Activated CD8-positive, alpha-beta T cell treated with anti-CD3 and anti-CD28 coated beads for 36 hours (primary cell): Measurements from ENCODE around the gene LELP1. TPM values are rescaled to one million over a fixed set of nuclear protein-coding genes. Genes with fewer than 3 reads are reported as not detected.

Experiments used
- ATAC-seq: fragments of 200-7000 bp; cut with Tn5 transposase; one replicate; pipeline ENCODE4 v1.10.0; 2021; ENCODE audit warnings: mild to moderate bottlenecking, moderate library complexity
- CTCF ChIA-PET: fragments of 350-600 bp; sonication (Branson Sonifier 250); formaldehyde crosslinking; loops from one replicate; lab custom pipeline; 2021; ENCODE audit warnings: antibody characterized with exemption; lab: Charles Lee
- POLR2A ChIA-PET: fragments of 350-600 bp; sonication (Branson Sonifier 250); formaldehyde crosslinking; loops from one replicate; lab custom pipeline; 2021; ENCODE audit warnings: antibody characterized with exemption; lab: Charles Lee
- DNase-seq: peaks from one replicate; pipeline ENCODE4 v3.0.0-alpha.2; 2020
- H3K27ac Mint-ChIP-seq: one replicate; pipeline ENCODE4 v1.8.0; 2021; ENCODE audit warnings: mild to moderate bottlenecking, mixed read lengths
- H3K27me3 Mint-ChIP-seq: one replicate; pipeline ENCODE4 v1.8.0; 2021; ENCODE audit warnings: mixed read lengths
- H3K36me3 Mint-ChIP-seq: one replicate; pipeline ENCODE4 v1.8.0; 2021; ENCODE audit warnings: low read depth, mixed read lengths
- H3K4me1 Mint-ChIP-seq: one replicate; pipeline ENCODE4 v1.8.0; 2021; ENCODE audit warnings: low read depth, mixed read lengths
- H3K4me3 Mint-ChIP-seq: one replicate; pipeline ENCODE4 v1.8.0; 2021; ENCODE audit warnings: mild to moderate bottlenecking, moderate library complexity, mixed read lengths
- H3K9me3 Mint-ChIP-seq: one replicate; pipeline ENCODE4 v1.8.0; 2021; ENCODE audit warnings: mixed read lengths
- intact Hi-C: fragments of 100-400 bp; cut with micrococcal nuclease; formaldehyde crosslinking; loops from one replicate; pipeline ENCODE4 v1.10.0; 2022
- total RNA-seq, 2 experiments: library from RNA; stranded (reverse); gene quantifications; one replicate each; pipeline ENCODE4 v1.2.3, GENCODE V29; 2021
- TF ChIP-seq, protein P1 (sequence below): fragments of 200-600 bp; IDR thresholded peaks from one replicate; pipeline ENCODE4 v1.8.0; 2022; ENCODE audit warnings: antibody characterized with exemption, mild to moderate bottlenecking

The LELP1 gene
- total RNA-seq, 2 experiments from 2014 or later, result not detected

DNA sequence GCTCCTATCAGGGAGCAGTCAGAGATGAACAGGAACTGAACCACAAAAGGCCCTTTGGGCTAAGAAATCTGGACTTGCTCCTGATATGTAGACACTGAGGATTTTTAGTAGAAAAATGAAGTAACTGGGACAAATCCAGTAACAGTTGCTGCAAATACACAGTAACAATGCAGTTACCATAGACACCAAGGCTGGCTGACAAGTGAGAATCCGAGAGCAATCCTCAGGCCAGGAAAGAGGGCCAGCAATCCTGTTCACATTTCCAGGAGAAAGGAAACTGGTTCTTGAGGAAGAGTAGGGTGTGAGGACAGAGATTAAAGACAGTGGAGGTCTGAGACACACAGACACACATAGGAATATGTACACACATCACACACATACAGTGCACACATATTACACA, 46.9 kb downstream of the LELP1 start:
- Mint-ChIP-seq H3K4me1 (no peaks in the 10 kb centered on the region), H3K36me3 (no peaks in the 10 kb centered on the region), H3K27me3 (peaks cover 35% of the 10 kb centered on the region), H3K27ac (no peak overlapping the region), H3K9me3 (no peaks in the 10 kb centered on the region), H3K4me3 (no peak overlapping the region)
- ATAC-seq, result no peak
- DNase-seq, result no peak
- CTCF ChIA-PET, result no interaction called here
- POLR2A ChIA-PET, result no interaction called here
- TF ChIP-seq, protein P1, sequence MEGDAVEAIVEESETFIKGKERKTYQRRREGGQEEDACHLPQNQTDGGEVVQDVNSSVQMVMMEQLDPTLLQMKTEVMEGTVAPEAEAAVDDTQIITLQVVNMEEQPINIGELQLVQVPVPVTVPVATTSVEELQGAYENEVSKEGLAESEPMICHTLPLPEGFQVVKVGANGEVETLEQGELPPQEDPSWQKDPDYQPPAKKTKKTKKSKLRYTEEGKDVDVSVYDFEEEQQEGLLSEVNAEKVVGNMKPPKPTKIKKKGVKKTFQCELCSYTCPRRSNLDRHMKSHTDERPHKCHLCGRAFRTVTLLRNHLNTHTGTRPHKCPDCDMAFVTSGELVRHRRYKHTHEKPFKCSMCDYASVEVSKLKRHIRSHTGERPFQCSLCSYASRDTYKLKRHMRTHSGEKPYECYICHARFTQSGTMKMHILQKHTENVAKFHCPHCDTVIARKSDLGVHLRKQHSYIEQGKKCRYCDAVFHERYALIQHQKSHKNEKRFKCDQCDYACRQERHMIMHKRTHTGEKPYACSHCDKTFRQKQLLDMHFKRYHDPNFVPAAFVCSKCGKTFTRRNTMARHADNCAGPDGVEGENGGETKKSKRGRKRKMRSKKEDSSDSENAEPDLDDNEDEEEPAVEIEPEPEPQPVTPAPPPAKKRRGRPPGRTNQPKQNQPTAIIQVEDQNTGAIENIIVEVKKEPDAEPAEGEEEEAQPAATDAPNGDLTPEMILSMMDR, result no peak
- intact Hi-C loops, result no loop called here

DNA sequence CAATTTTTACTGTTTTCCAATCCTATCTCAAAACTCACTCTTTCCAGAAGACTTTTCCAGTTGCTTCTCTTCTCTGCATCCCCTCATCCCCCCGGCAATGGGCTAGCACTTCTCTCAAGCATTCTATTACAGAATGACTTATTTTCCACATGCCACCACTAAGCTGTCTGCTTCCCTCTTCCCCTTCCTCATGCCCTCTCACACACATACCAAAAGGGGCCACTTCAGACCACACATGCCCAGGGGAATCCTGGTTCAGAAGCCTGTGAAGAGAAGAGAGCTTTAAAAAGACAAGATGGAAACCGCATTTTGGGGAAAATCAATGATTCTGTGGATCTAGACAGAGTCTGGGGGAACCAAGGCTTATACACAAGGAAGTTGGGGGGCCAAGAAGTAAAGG, 47.9 kb downstream of the LELP1 start:
- CTCF ChIA-PET, result interaction anchor here (0.6 to 1.2 kb wide), 2 partner anchors 23 to 328 kb away, joined by 3 to 4 read pairs; no protein-coding TSS in a partner anchor
- no peaks in the 10 kb centered on the region for H3K4me1 Mint-ChIP-seq
- H3K36me3 Mint-ChIP-seq, result no peaks in the 10 kb centered on the region
- intact Hi-C loops, result no loop called here
- DNase-seq, result no peak
- TF ChIP-seq, protein P1, result no peak
- POLR2A ChIA-PET, result no interaction called here
- ATAC-seq, result no peak
- peaks cover 35% of the 10 kb centered on the region for H3K27me3 Mint-ChIP-seq
- H3K27ac Mint-ChIP-seq, result no peak overlapping the region
- H3K4me3 Mint-ChIP-seq, result no peak overlapping the region
- no peaks in the 10 kb centered on the region for H3K9me3 Mint-ChIP-seq

DNA sequence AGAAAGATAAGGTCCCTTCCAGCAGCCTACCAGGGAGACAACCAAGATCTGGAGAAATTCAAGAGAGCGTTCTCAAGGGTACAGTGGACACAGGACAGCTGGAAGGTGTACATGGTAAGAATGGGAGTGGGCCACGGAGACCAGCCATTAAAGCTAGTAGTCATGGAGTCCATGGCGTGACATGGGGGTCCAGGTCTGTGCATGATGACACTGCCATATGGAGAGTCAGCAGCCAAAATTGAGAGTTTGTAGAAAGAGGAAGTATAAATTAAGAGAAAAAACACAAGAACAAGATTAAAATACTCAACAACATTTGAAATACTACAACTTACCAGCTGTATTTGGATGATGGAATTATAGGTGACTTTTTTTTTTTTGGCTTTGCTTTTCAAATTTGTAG, 48.3 kb downstream of the LELP1 start:
- no peak overlapping the region for H3K4me3 Mint-ChIP-seq
- H3K27ac Mint-ChIP-seq, result no peak overlapping the region
- TF ChIP-seq, protein P1, result no peak
- DNase-seq (no peak), ATAC-seq (no peak)
- no peaks in the 10 kb centered on the region for H3K9me3 Mint-ChIP-seq
- intact Hi-C loops, result no loop called here
- CTCF ChIA-PET, result interaction anchor here (0.6 to 1.2 kb wide), 2 partner anchors 23 to 328 kb away, joined by 3 to 4 read pairs; no protein-coding TSS in a partner anchor
- POLR2A ChIA-PET, result no interaction called here
- peaks cover 34% of the 10 kb centered on the region for H3K27me3 Mint-ChIP-seq
- H3K36me3 Mint-ChIP-seq, result no peaks in the 10 kb centered on the region
- no peaks in the 10 kb centered on the region for H3K4me1 Mint-ChIP-seq

- no peak overlapping the region for H3K27ac Mint-ChIP-seq
- H3K4me1 Mint-ChIP-seq, result no peaks in the 10 kb centered on the region
- ATAC-seq (no peak), DNase-seq (no peak)
- TF ChIP-seq, protein P1, result no peak
- ChIA-PET POLR2A (no interaction called here), CTCF (interaction anchor here (0.6 to 1.2 kb wide), 2 partner anchors 23 to 329 kb away, joined by 3 to 4 read pairs; no protein-coding TSS in a partner anchor)
- H3K4me3 Mint-ChIP-seq, result no peak overlapping the region
- H3K9me3 Mint-ChIP-seq, result no peaks in the 10 kb centered on the region
- peaks cover 34% of the 10 kb centered on the region for H3K27me3 Mint-ChIP-seq
- no peaks in the 10 kb centered on the region for H3K36me3 Mint-ChIP-seq
- intact Hi-C loops, result no loop called here
Measured at GRCh38 chr1:153251988-153252387, 48.8 kb downstream of the LELP1 start.

- H3K9me3 Mint-ChIP-seq, result no peaks in the 10 kb centered on the region
- DNase-seq (no peak), ATAC-seq (no peak)
- TF ChIP-seq, protein P1, result no peak
- intact Hi-C loops, result no loop called here
- POLR2A ChIA-PET, result no interaction called here
- CTCF ChIA-PET, result interaction anchor here (1.0 kb wide), 1 partner anchor 24 kb away, joined by 3 read pairs; no protein-coding TSS in a partner anchor
- no peak overlapping the region for H3K27ac Mint-ChIP-seq
- no peak overlapping the region for H3K4me3 Mint-ChIP-seq
- H3K4me1 Mint-ChIP-seq, result no peaks in the 10 kb centered on the region
- peaks cover 28% of the 10 kb centered on the region for H3K27me3 Mint-ChIP-seq
- no peaks in the 10 kb centered on the region for H3K36me3 Mint-ChIP-seq
Measured at GRCh38 chr1:153253076-153253475, 49.8 kb downstream of the LELP1 start.
